SH-SY5Y (cell line): ENCODE results near the gene TMEM263.

Experiments
- GATA2 ChIP-seq: IDR thresholded peaks from 2 replicates; pipeline ENCODE4 v1.6.1; 2011; ENCODE audit warnings: mild to moderate bottlenecking, low read depth, low read length
- GATA3 ChIP-seq: IDR thresholded peaks from 2 replicates; pipeline ENCODE4 v1.6.1; 2011; ENCODE audit warnings: low read depth, mild to moderate bottlenecking, low read length, moderate library complexity

DNA sequence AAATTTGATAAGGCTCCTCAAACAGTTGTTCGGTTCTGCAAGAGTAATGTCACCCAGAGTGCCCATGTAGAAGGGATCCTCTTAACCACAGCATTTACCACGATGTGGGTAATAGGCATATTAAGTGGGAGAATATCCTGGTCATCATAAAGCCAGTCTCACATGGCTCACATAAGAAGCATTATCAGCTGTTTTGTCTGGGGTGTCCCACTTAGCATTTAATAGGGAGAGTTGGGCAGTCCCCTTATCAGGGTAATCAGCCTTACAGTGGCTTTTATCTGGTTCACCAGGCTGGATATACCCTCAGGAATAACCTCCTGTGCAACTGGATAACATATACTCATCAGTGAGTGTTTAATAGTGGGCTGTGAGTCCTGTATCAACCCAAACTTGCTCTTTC, 12.9 kb upstream of the TMEM263 start:
- TF ChIP-seq GATA2 (no peak), GATA3 (no peak)
